ENCODE data around the gene PKD1L1. TPM values are rescaled to one million over a fixed set of nuclear protein-coding genes. Genes with fewer than 3 reads are reported as not detected.
"Not testable (repeated sequence)": the region's sequence is repeated elsewhere in the genome, so short reads cannot be mapped to it uniquely, and the experiment has no call there.

The PKD1L1 gene
- total RNA-seq, 1 donor: under 0.01 TPM

DNA sequence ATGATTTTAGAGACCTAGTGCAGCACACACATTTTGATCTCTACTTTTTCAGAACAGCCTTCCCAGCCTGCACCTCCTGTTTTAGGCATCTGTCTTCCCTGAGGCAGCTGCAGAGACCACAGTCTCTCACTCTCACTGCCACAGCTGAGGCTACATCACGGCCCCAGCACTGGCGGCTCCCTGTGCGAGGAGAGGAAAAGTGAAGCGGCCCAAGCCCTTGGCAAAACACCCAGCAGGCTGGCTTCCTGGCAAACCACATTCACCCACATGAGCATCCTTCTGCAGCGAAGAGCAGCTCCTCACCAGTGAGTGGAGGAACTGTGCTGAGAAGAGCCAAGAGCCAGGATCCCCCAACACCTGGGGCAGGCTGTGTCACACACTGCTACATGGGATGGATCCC, 17.2 kb upstream of the PKD1L1 start:
- DNase-seq (ENCODE audit: low read depth in 2 of 3, low spot score in 2 of 3): peak in 1 of 3 donors; percentile 41

DNA sequence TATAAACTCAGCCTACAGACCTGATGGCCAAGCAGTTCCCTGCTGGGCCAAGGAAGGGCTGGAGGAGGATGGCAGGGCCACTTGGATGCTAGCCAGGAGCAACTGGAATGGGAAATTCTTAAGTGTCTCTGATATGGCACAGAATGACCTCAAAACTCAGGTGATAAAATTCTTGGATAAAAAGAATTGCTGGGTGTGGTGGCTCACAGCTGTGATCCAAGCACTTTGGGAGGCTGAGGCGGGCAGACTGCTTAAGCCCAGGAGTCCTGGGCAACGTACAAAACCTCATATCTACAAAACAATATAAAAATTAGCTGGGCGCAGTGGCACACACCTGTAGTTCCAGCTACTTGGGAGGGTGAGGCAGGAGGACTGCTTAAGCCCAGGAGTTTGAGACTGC, 14.0 kb upstream of the PKD1L1 start:
- DNase-seq (ENCODE audit: low read depth in 2 of 3, low spot score in 2 of 3): no peak

DNA sequence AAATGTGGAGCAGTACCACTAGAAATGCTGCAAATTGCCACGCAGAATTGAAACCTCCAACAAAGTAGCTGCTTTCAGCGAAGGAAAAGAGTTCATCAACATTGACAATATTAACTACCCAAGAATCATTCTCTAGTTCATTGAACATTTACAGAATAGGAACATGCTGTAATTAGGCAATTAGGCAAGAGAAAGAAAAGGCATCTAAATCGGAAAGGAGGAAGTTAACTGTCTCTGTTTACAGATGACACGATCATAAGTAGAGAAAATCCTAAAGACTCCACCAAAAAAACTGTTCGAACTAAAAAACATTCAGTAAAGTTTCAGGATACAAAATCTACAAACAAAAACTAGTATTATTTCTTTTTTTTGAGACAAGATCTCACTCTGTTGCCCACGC, 8.9 kb upstream of the PKD1L1 start:
- DNase-seq (ENCODE audit: low read depth in 2 of 3, low spot score in 2 of 3): no peak

GRCh38 chr7:47956220-47956619, 8.0 kb upstream of the PKD1L1 start:
- no peak for DNase-seq (ENCODE audit: low read depth in 2 of 3, low spot score in 2 of 3)

GRCh38 chr7:47954231-47954911, 6.1 kb upstream of the PKD1L1 start:
- DNase-seq (ENCODE audit: low read depth in 2 of 3, low spot score in 2 of 3): no peak

GRCh38 chr7:47953822-47954221, 5.6 kb upstream of the PKD1L1 start:
- no peak for DNase-seq (ENCODE audit: low read depth in 2 of 3, low spot score in 2 of 3)

GRCh38 chr7:47952224-47952623, 4.0 kb upstream of the PKD1L1 start:
- DNase-seq (ENCODE audit: low read depth in 2 of 3, low spot score in 2 of 3): no peak

DNA sequence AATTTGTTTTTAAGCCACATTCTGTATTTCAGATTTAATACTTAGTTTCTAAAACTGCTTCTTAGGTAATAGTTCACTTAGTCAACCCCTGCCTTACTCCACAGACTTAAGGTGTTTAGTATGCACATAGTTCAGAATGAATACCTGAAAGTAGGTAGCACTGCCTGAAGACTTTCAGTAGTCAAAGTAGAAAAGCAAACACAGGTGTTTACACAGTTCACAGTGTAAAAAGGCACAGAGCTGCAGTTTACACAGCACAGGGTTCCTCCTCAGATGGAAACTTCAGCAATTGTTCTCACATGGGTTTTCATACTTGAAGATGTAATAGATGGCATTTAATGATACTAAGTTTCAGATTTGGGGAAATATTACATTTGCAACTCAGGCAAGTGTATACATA, 3.1 kb upstream of the PKD1L1 start:
- no peak for DNase-seq (ENCODE audit: low read depth in 2 of 3, low spot score in 2 of 3)

- no peak for DNase-seq (ENCODE audit: low read depth in 2 of 3, low spot score in 2 of 3)
Measured at GRCh38 chr7:47950714-47951113, 2.4 kb upstream of the PKD1L1 start.

DNA sequence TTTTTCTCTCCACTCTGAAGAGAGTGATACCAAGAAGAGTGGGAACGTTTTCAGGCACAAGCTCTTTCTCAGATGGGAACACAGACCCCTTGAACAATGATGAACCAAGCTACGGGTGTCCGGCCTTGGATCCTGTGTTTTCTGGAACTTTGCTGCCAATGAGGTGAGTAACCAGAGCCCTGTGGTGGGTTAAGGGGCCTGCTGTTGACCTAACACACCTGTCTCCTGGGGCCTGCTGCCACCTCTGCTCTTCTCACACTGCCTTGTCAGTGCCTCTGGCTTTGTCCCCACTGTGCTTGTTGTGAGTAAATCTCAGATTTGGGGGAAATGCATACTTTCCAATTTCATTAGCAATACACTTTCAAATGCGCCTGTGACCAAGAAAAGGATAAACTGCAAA, 1.4 kb upstream of the PKD1L1 start:
- no peak for DNase-seq (ENCODE audit: low read depth in 2 of 3, low spot score in 2 of 3)

- DNase-seq (ENCODE audit: low read depth in 2 of 3, low spot score in 2 of 3): no peak
Measured at GRCh38 chr7:47947355-47947749, 914 bp downstream of the PKD1L1 start.

DNA sequence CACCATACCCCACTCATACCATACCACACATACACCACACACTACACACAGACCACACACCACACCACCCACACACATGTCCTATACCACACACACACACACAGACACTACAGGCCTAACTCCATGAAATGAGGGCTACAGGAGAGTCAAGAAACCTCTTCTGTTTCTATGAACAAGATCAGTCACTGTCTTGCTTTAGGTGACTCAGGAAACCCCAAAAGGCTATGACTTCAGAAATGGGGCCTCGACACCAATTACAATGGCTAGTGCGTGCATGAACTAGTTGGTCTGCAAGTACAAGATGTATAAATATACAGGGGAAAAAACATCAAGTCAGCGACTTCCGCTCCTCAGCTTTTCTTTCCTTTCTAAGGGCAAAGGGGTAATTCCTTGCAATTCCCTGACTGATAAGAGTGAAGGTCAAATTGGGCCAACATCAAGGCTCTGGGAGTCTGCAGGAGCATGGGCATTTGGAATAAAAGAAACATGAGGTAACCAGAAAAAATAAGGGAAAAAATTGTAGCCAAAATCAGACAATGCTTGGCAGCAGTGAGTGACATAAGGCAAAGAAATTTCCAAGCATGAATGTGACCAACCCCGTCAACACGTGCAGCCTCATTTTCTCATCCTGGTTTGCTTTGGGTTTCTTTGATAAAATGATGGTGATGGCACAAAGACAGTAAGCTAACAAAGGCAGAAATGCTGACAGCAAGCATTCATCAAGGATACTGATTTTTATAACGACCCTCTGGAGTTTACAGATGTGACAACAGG, 1.5 kb downstream of the PKD1L1 start:
- DNase-seq (ENCODE audit: low read depth in 2 of 3, low spot score in 2 of 3): no peak

GRCh38 chr7:47945261-47946015, 2.8 kb downstream of the PKD1L1 start:
- DNase-seq (ENCODE audit: low read depth in 2 of 3, low spot score in 2 of 3): peak; percentile 36 to 86 (median 47)

DNA sequence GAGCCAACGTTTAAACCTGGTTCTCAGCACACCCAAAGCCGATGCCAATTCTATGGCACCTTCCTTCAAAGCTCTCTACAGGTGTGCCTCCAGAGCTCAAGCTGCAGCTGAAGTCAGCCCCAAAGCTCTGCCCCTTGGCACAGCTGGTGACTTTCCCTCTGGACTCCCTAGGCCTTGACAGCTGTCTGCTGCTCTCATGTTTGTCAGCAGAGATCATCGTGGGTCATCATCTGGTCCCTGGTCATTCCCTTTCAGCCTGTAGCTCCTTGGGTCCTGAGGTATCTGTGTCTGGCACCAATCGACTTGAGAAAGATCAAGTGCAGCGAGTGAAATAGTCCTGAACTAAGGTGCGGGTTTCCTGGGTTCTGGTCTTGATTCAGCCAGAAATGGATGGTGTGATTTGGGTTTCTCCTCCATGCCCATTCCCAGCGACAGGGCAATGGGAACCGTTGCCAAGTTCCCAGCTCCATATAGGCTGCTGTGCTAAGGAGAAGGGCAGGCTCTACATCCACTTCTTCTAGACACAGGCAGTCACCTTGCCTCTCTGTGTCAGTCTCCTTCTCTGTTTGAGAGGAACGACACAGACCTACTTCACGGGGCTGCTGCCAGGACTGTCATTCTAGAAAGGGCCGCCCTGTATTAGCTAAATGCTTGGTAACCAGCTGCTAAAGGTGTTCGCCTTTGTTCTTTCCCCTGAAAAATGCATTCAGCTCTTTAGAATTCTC, 3.6 kb downstream of the PKD1L1 start:
- DNase-seq (ENCODE audit: low read depth in 2 of 3, low spot score in 2 of 3): no peak

GRCh38 chr7:47943676-47944474, 4.4 kb downstream of the PKD1L1 start:
- DNase-seq (ENCODE audit: low read depth in 2 of 3, low spot score in 2 of 3): no peak

- DNase-seq (ENCODE audit: low read depth in 2 of 3, low spot score in 2 of 3): not testable (repeated sequence)
Measured at GRCh38 chr7:47942651-47943050, 5.6 kb downstream of the PKD1L1 start.

- DNase-seq (ENCODE audit: low read depth in 2 of 3, low spot score in 2 of 3): no peak
Measured at GRCh38 chr7:47942132-47942531, 6.1 kb downstream of the PKD1L1 start.

DNA sequence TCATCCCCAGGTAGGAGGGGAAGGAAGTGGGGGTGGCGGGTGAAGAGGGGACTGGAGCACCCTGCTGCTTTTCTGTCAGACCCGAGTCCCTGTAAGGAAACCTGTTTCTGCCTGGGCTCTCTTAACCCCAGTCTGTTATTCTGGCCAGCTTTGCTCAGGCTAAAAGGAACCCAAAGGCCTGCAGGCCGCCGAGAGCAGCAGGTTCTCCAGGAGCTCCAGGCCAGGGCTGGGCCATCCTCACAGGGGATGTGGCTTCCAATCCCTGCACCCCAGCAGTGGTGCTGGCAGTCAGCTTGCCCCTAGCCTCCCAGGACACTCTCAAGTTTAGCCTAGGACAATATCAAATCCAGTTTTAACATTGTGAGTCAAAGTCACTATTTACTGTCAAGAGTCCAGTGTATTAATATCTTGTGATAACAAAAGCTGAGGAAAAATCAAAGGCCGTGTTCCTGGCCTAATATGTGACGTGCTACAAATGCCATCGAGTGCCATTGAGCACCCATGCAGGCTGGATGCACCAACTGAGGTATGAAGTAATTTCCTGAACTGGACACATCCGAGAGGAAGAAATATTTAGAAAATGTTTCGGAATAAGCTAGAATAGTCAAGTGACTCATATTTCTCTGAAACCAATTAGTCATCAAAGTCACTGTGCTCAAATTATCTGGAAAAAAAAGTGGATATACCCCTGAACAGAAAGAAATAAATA, 7.0 kb downstream of the PKD1L1 start:
- no peak for DNase-seq (ENCODE audit: low read depth in 2 of 3, low spot score in 2 of 3)
